SH-SY5Y (cell line): ENCODE results near the gene OPALIN.

Experiments
- GATA2 ChIP-seq: IDR thresholded peaks from 2 replicates; pipeline ENCODE4 v1.6.1; 2011; ENCODE audit warnings: mild to moderate bottlenecking, low read depth, low read length
- GATA3 ChIP-seq: IDR thresholded peaks from 2 replicates; pipeline ENCODE4 v1.6.1; 2011; ENCODE audit warnings: low read depth, mild to moderate bottlenecking, low read length, moderate library complexity

The OPALIN gene, protein sequence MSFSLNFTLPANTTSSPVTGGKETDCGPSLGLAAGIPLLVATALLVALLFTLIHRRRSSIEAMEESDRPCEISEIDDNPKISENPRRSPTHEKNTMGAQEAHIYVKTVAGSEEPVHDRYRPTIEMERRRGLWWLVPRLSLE

DNA sequence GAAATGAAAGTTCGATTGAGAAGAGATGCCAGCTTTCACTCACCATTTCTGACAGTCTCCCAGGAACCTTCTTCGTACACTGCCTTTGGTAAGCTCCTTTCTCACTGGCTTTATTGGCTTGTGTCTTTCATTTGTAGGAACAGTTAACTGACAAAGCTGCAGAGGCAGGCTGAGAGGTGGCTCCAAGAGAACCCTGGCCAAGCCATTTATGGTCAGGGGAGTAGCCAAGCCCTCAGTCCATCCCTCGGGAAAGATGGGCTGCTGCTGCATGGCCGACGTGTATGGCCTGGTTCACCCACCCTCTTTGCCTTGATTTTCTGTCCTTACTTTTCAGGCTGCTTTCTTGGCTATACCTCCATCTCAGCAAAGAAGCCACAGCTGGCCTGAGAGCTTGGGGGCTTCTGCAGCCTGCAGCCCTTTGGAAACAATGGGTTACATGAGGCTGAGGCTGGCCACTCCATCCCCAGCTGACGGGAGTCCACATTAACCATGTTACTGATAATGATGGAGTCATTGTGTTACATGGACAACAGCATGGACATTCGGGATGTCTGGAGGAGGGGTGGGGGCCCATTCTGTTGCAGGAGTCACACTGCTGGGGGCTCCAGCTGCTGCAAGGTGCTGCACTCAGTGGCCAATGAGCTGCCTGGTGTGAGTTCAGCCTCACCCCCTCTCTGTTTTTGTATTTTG, at the start of gene OPALIN:
TSS of gene OPALIN (minus strand) at position 152 of the 690 bp plus-strand sequence. CDS start at position 46, 106 bp downstream.
- TF ChIP-seq GATA3 (no peak), GATA2 (no peak)

GRCh38 chr10:96408201-96408600, 49.4 kb upstream of the OPALIN start:
- TF ChIP-seq GATA2 (no peak), GATA3 (no peak)

GRCh38 chr10:96407560-96408069, 48.8 kb upstream of the OPALIN start:
- TF ChIP-seq GATA3 = no peak
- TF ChIP-seq GATA2 = no peak

DNA sequence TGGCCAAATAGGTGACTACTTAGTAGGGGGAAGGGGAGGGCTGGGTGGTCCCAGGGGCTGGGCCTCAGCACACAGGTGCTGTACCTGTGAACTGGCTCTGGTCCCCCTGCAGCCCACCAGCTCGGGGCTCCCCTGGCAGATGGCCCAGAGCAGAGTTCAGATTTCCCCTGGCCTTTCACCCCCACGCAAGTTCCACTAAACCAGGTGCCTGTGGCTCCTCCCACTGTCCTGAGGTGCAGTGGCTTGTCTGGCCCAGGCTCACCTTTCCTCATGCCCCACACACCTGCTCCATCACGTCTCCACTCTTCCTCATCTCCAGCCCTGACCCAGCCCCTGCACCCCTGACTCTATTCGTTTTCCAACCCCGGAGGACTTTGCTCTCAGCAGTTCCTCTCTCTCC, 47.3 kb upstream of the OPALIN start:
- TF ChIP-seq GATA2 (no peak), GATA3 (no peak)

DNA sequence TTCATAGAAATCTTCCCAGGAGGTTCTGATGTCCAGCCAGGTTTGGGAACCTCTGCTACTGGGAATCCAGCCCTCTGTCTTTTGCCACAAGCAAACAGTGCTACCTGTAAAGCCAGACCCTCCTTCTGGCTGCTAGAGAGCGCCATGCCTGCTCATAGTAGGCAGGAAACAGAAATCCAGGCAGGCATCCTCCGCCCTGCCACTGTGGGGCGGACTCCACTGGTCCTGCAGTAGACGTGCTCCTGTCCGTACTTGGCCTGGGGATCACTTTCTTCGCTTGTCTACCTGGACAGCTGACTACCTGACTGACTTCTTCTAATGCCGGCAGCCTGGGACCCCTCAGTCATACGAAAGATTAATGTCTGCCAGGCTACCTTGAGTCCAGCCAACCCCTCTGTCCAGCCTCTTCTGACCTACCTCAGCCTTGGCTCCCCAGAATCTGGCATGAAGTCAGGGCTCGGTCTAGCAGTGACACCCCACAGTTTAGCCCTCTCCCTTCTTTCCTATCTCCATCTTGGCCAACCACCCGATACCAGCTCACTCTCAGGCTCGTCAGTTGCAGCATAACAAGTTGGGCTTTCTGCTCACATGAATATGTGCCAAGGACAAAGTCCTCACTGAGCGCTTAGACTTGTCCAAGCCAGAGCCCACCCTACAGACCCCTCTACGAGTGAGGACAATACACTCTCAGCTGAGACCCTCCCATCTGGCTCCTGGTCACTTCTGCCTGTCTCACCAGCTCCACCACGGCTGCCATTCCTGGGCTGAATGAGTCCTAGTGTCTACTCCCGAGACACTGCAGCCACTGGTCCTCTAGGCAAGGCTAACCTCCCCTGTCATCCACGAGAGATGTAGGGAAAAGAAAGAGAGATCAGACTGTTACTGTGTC, 43.9 kb upstream of the OPALIN start:
- TF ChIP-seq GATA3 = no peak
- no peak for TF ChIP-seq GATA2

- TF ChIP-seq GATA2 = no peak
- no peak for TF ChIP-seq GATA3
Measured at GRCh38 chr10:96401036-96401435, 42.2 kb upstream of the OPALIN start.

GRCh38 chr10:96400465-96400864, 41.7 kb upstream of the OPALIN start:
- TF ChIP-seq GATA3 (no peak), GATA2 (no peak)

- no peak for TF ChIP-seq GATA2
- no peak for TF ChIP-seq GATA3
Measured at GRCh38 chr10:96397902-96398301, 39.1 kb upstream of the OPALIN start.

DNA sequence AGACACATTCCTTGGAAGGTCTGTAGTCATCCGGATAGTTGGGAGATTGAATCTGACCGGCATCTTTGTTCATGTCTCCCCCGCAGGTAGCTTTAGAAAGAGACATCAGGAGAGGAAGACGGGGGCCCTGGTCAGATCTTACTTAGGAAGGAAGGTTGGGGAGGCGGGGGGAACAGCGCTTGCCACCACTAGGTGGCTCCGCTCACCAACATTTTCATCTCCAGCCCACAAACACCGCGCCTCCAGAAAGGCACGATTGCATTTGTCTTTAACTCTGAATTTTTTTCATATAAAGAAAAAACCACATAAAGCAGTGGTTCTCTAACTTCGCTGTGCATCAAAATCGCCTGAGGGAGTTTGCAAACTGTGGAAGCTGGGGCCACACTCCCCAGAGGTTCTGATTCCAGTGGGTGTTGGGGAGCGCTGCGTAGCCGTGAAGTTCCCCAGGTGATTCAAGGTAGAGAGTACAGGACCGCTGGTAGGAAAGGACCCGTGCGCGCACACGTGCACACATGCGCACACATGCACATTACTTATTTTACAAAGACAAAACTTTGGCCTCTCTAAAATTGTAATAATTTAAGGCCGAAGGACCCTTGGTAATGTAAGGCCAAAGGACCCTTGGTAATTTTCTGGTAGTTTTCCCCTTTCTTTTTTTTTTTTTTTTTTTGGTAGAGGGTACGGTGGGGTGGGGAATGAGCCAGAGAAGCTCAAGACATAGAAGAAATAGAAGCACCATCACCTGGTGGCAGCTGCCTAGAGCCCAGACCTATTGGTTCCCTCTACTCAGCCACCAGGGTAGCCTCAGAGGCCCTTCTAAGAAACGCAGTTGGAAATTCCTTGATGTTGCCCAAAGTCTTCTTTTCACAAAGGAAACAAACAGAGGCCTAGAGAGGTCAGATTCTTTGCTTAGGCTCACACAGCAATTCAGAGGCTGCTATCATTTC, 37.4 kb upstream of the OPALIN start:
- TF ChIP-seq GATA3 (no peak), GATA2 (no peak)

DNA sequence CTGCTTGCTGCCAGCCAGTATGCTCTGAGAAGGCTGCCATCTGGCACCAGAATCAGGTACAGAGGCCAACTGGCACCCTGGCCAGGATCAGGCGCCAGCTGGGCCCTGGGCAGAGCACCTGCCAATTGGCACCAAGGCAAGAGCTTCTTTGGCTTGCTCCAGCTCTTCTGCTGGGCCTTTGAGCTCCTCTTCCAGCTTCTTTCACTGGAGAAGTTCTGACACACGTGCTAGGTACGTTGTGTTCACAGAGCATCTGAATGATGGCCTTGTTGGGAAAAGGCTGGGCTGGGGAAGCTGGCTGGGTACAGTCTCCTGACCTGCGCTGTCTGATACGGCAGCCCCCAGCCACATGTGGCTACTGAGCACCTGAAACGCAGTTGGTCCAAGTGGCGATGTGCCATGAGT, 31.7 kb upstream of the OPALIN start:
- TF ChIP-seq GATA2 (no peak), GATA3 (no peak)

- TF ChIP-seq GATA3 (no peak), GATA2 (no peak)
Measured at GRCh38 chr10:96389785-96390184, 31.0 kb upstream of the OPALIN start.

DNA sequence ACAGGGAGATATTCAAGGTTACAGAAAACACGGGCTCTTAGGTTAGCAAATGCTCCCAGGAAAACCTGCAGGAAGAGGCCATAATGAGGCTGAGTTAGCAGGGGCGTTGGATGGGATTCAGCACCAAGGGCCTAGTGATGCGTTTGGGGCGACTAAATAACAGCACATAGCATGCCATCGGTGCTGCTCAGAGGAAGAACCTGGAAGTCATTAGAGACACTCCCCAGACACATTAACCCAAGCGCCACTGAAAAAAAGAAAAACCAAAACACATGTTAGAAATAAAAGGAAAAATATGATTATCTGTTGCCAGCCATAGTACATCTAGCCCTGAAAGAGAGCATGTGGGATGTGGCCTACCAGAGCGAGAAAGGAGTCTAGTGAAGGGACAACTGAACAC, 28.8 kb upstream of the OPALIN start:
- TF ChIP-seq GATA2 (no peak), GATA3 (no peak)

GRCh38 chr10:96387161-96387560, 28.4 kb upstream of the OPALIN start:
- TF ChIP-seq GATA2 (no peak), GATA3 (no peak)

DNA sequence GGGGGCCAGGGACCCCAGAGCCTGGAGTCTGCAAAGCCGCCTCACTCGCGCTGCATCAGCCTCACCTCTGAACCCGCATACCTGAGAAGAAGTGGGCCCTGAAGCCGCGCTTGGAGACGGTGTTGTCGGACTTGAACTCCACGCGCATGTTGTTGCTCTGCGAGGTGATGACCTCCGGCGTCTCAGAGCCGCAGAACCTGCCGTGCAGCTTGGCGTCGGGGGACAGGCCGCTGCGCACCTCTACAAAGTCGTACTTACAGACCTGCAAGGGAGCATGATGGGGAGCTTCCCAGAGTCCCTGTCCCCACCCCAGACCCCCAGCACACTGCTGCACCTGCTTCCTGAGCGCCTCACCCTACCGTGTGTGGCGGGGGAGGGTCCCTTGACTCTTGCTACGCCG, 25.7 kb upstream of the OPALIN start:
- TF ChIP-seq GATA3 = no peak
- no peak for TF ChIP-seq GATA2
